ENCODE results near the gene RFC3. TPM values are rescaled to one million over a fixed set of nuclear protein-coding genes. Genes with fewer than 3 reads are reported as not detected.

The RFC3 gene
- total RNA-seq (2011; cell fraction: chromatin; rRNA removed; ENCODE audit: low replicate concordance), result 22.3 and 63.4 TPM in 2 replicates
- total RNA-seq (2011; cell fraction: nucleolus; rRNA removed), result 15.0 and 17.4 TPM in 2 replicates
- 29.3 and 43.4 TPM in 2 replicates for total RNA-seq (2011; cell fraction: nucleoplasm; rRNA removed)
- total RNA-seq (2014; rRNA removed) (28.5 and 31.3 TPM in 2 replicates), total RNA-seq (2014; rRNA removed; fragmentation: Illumina TruSeq; extraction: Trizol) (54.0 and 62.7 TPM in 2 replicates), total RNA-seq (2015; rRNA removed; fragmentation: Illumina TruSeq; extraction: Trizol) (41.0 and 47.3 TPM in 2 replicates), total RNA-seq (2021) (43.1 and 43.6 TPM in 2 replicates), polyA plus RNA-seq (2011; rRNA removed) (40.1 and 61.0 TPM in 2 replicates), polyA plus RNA-seq (2014; fragmentation: Illumina TruSeq; extraction: Trizol) (51.9 and 58.6 TPM in 2 replicates), polyA plus RNA-seq (2014; fragmentation: Nextera tagmentation; extraction: Ambion mirVana) (10 to 100 TPM; 81.4 to 94.0 TPM), polyA plus RNA-seq (2014; rRNA removed) (47.1 and 48.8 TPM in 2 replicates), polyA minus RNA-seq (2011; rRNA and poly(A)+ RNA removed) (48.2 and 49.2 TPM in 2 replicates), Bru-seq, nascent RNA (percentile 72 among the genes with signal in this experiment), BruChase-seq, experiment 1, labeled RNA remaining after a 2-hour chase (percentile 79 among the genes with signal in this experiment), BruChase-seq, experiment 2, labeled RNA remaining after a 6-hour chase (percentile 80 among the genes with signal in this experiment)
- polyA plus RNA-seq (2011; cell fraction: cytosol; rRNA removed), result 11.9 and 23.2 TPM in 2 replicates
- 30.8 and 38.8 TPM in 2 replicates for polyA plus RNA-seq (2011; cell fraction: nucleus; rRNA removed)
- 27.9 and 33.5 TPM in 2 replicates for polyA plus RNA-seq (2012)
- 17.3 and 18.5 TPM in 2 replicates for polyA minus RNA-seq (2011; cell fraction: cytosol; rRNA and poly(A)+ RNA removed)
- 46.3 and 78.1 TPM in 2 replicates for polyA minus RNA-seq (2011; cell fraction: nucleus; rRNA and poly(A)+ RNA removed)
- long read RNA-seq, experiment 1, transcript RFC3-201 (9 exons, 2,402 nt), result major isoform, 200 of 246 reads
- long read RNA-seq, experiment 1, partial matches to known transcripts, result 21 of 246 reads
- long read RNA-seq, experiment 1, other reads (novel, unspliced or antisense), result 25 of 246 reads
- long read RNA-seq, experiment 2, partial matches to known transcripts, result 25 of 33 reads
- long read RNA-seq, experiment 2, other reads (novel, unspliced or antisense), result 4 of 33 reads
- long read RNA-seq, experiment 3, transcript RFC3-201 (9 exons, 2,402 nt), result major isoform, 38 of 50 reads
- long read RNA-seq, experiment 3, partial matches to known transcripts, result 7 of 50 reads
- long read RNA-seq, experiment 3, other reads (novel, unspliced or antisense), result 5 of 50 reads

GRCh38 chr13:33817901-33818706 is at the start of gene RFC3:
RFC3 (plus strand) TSS chr13:33818149; CDS start chr13:33818179, 30 bp downstream.
- ChIA-PET POLR2A (interaction anchor here (0.5 to 1.4 kb wide), 6 partner anchors 10 to 275 kb away, joined by 3 to 5 read pairs (median 3); no protein-coding TSS in a partner anchor), CTCF (ENCODE audit: low intra/inter-chr PET ratio) (no interaction called here)
- DNase-seq (ENCODE audit: extremely low read depth in 1 of 4, low spot score in 3 of 4) (peak; percentile 69 to 94 (median 73)), ATAC-seq (peak; percentile 97), FAIRE-seq (peak; percentile 94)
- H3K4me1 ChIP-seq (replicated peaks in 1 of 2; ENCODE audit: control insufficient read depth in 2 of 2, insufficient read depth in 2 of 2, low read length in 2 of 2), result peaks cover 0 to 2% of the 10 kb centered on the region in 2 experiments; a peak in 2 of 5 replicates
- H2AFZ ChIP-seq (ENCODE audit: low read depth, low read length), result peak within 1 kb of the TSS; percentile 90
- no peaks in the 10 kb centered on the region for H3K9me1 ChIP-seq (ENCODE audit: control insufficient read depth, insufficient read depth, low read length)
- in situ Hi-C loops (cut with MboI), result no loop called here
- no peaks in the 10 kb centered on the region for H3K27me3 ChIP-seq (ENCODE audit: control insufficient read depth in 2 of 2, insufficient read depth in 2 of 2, low read length in 2 of 2)
- no peaks in the 10 kb centered on the region for H4K20me1 ChIP-seq (replicated peaks; ENCODE audit: control insufficient read depth, insufficient read depth, low read length)
- intact Hi-C loops (cut with micrococcal nuclease), result no loop called here
- H3K4me2 ChIP-seq (ENCODE audit: insufficient read depth, low read length), result peak within 1 kb of the TSS; percentile 85
- H3K36me3 ChIP-seq (ENCODE audit: control insufficient read depth, insufficient read depth, low read length), result peaks cover 36% of the 10 kb centered on the region
- BruUV-seq (replicated peaks), result TSS peak; percentile 67
- peak within 1 kb of the TSS; percentile 95 for H3K4me3 ChIP-seq
- peak within 1 kb of the TSS; percentile 94 to 96 for H3K9ac ChIP-seq (ENCODE audit: insufficient read depth in 1 of 2, low read depth in 2 of 2, low read length in 2 of 2)
- H3K9me3 ChIP-seq (replicated peaks; ENCODE audit: control insufficient read depth, insufficient read depth, low read depth, low read length), result no peaks in the 10 kb centered on the region
- WGBS (ENCODE audit: insufficient coverage, low coverage, missing lambda C conversion rate), result 1% methylated on average over 15 of the region's 50 CpGs
- peaks cover 49% of the 10 kb centered on the region for H3K79me2 ChIP-seq (ENCODE audit: control insufficient read depth, insufficient read depth, low read length)
- H3K27ac ChIP-seq (ENCODE audit: extremely low read depth, low read depth, low read length), result peak within 1 kb of the TSS; percentile 94
- TF ChIP-seq AFF4 (CRISPR knock-in tag; IDR thresholded peaks at IDR 0.05) (0 out of 2 replicates have a peak, but pooled peaks have one; percentile 32), GATAD2B (IDR thresholded peaks at IDR 0.05; ENCODE audit: borderline replicate concordance) (0 out of 2 replicates have a peak, but pooled peaks have one; percentile 13), PRDM10 (IDR thresholded peaks at IDR 0.05; ENCODE audit: partially characterized antibody) (no peak), SMAD3 (CRISPR knock-in tag; conservative IDR thresholded peaks at IDR 0.05) (no peak)
